H1 (cell line): ENCODE measurements around the gene SORCS3. TPM values are rescaled to one million over a fixed set of nuclear protein-coding genes. Genes with fewer than 3 reads are reported as not detected.

ENCODE experiments used
- CTCF ChIA-PET: fragments of 300-600 bp; sonication (Branson Sonifier 250); formaldehyde crosslinking; loops from one replicate; lab custom pipeline; 2021; ENCODE audit not compliant: partially characterized antibody; lab: Charles Lee
- POLR2A ChIA-PET: fragments of 300-600 bp; sonication (Branson Sonifier 250); formaldehyde crosslinking; loops from one replicate; lab custom pipeline; 2021; ENCODE audit warnings: inconsistent platforms; ENCODE audit not compliant: partially characterized antibody; lab: Charles Lee
- DNase-seq, 2 experiments: peaks; one replicate each; pipeline versions ENCODE4 v3.0.0 to v3.0.0-alpha.2; 2010 to 2022; ENCODE audit warnings: low spot score in 2 of 2, low read depth in 1 of 2, mixed read lengths in 1 of 2
- FAIRE-seq: peaks from 2 replicates; lab custom pipeline; 2011; peaks lifted over from hg19 to GRCh38; lab: Jason Lieb, UNC
- H2AFZ ChIP-seq: 2 replicates; pipeline ENCODE4 v1.8.1; 2012; ENCODE audit warnings: low read length, inconsistent platforms
- H2AK5ac ChIP-seq: 2 replicates; pipeline ENCODE4 v1.6.1; 2013; ENCODE audit warnings: low read depth, low read length
- H2BK120ac ChIP-seq: replicated peaks from 2 replicates; pipeline ENCODE3; 2013; ENCODE audit warnings: low read depth, low read length, inconsistent platforms
- H2BK12ac ChIP-seq: 2 replicates; pipeline ENCODE4 v1.6.1; 2013; ENCODE audit warnings: low read depth, low read length
- H2BK15ac ChIP-seq: 2 replicates; pipeline ENCODE4 v1.6.1; 2013; ENCODE audit warnings: low read length
- H2BK20ac ChIP-seq: 2 replicates; pipeline ENCODE4 v1.6.1; 2013; ENCODE audit warnings: low read length
- H2BK5ac ChIP-seq: 2 replicates; pipeline ENCODE4 v1.6.1; 2013; ENCODE audit warnings: low read depth, low read length
- H3K14ac ChIP-seq: 2 replicates; pipeline ENCODE4 v1.6.1; 2013; ENCODE audit warnings: inconsistent platforms; ENCODE audit not compliant: insufficient read length
- H3K18ac ChIP-seq: 2 replicates; pipeline ENCODE4 v1.6.1; 2013; ENCODE audit warnings: low read length; ENCODE audit errors: extremely low read depth
- H3K23ac ChIP-seq: 2 replicates; pipeline ENCODE4 v1.6.1; 2013; ENCODE audit warnings: inconsistent platforms; ENCODE audit not compliant: insufficient read length
- H3K23me2 ChIP-seq: 2 replicates; pipeline ENCODE4 v1.6.1; 2013; ENCODE audit warnings: low read depth, low read length
- H3K27ac ChIP-seq: 2 replicates; pipeline ENCODE4 v1.6.1; 2011; ENCODE audit warnings: low read depth, low read length, inconsistent platforms
- H3K27me3 ChIP-seq, 4 experiments: replicated peaks in 1 of 4; 1 replicate in 1 of 4; 2 replicates in 3 of 4; pipeline versions ENCODE4 v1.6.1 to v1.8.1; 2011 to 2013; ENCODE audit warnings: low read length in 3 of 4, mild to moderate bottlenecking in 3 of 4, inconsistent platforms in 2 of 4, mixed read lengths in 2 of 4, moderate library complexity in 1 of 4; ENCODE audit not compliant: control insufficient read depth in 3 of 4, insufficient read depth in 3 of 4; ENCODE audit errors: extremely low read depth in 1 of 4
- H3K36me3 ChIP-seq, 4 experiments: 2 replicates each; pipeline versions ENCODE4 v1.6.1 to v1.8.1; 2011 to 2013; ENCODE audit warnings: mild to moderate bottlenecking in 4 of 4, low read length in 3 of 4, moderate library complexity in 2 of 4, control low read depth in 1 of 4, inconsistent platforms in 1 of 4; ENCODE audit not compliant: insufficient read depth in 4 of 4, control insufficient read depth in 2 of 4
- H3K4ac ChIP-seq: replicated peaks from 2 replicates; pipeline ENCODE3; 2013; ENCODE audit warnings: low read length, low read depth, mixed read lengths, inconsistent platforms; ENCODE audit not compliant: insufficient read length
- H3K4me1 ChIP-seq, 4 experiments: replicated peaks in 1 of 4; 1 replicate in 1 of 4; 2 replicates in 3 of 4; pipeline versions ENCODE4 v1.6.1 to v1.8.1; 2011 to 2013; ENCODE audit warnings: low read length in 3 of 4, inconsistent platforms in 2 of 4, mixed read lengths in 1 of 4; ENCODE audit not compliant: insufficient read depth in 4 of 4, control insufficient read depth in 3 of 4
- H3K4me2 ChIP-seq, 2 experiments: 2 replicates each; pipeline versions ENCODE4 v1.6.1 to v1.8.1; 2011 to 2013; ENCODE audit warnings: low read depth in 2 of 2, low read length in 2 of 2, control low read depth in 1 of 2, inconsistent platforms in 1 of 2, mild to moderate bottlenecking in 1 of 2; ENCODE audit not compliant: insufficient read depth in 1 of 2
- H3K4me3 ChIP-seq, 4 experiments: fragments of 200-600, 300-600 bp in 1 of 4; sonication (generic), shearing (Covaris generic), sonication (Bioruptor Twin) in 1 of 4; 2 replicates each; pipeline versions ENCODE4 v1.5.1 to v1.8.1; 2011 to 2016; ENCODE audit warnings: low read length in 4 of 4, low read depth in 3 of 4, control low read depth in 2 of 4, inconsistent platforms in 2 of 4, mild to moderate bottlenecking in 2 of 4, mixed read lengths in 1 of 4, moderate library complexity in 1 of 4; ENCODE audit not compliant: insufficient read depth in 2 of 4; ENCODE audit errors: extremely low read depth in 1 of 4
- H3K56ac ChIP-seq: replicated peaks from 2 replicates; pipeline ENCODE3; 2013; ENCODE audit warnings: low read depth, mild to moderate bottlenecking, mixed read lengths, low read length, inconsistent platforms; ENCODE audit not compliant: insufficient read length
- H3K79me1 ChIP-seq: 2 replicates; pipeline ENCODE4 v1.6.1; 2013; ENCODE audit warnings: low read depth, low read length, control low read depth
- H3K79me2 ChIP-seq, 2 experiments: 2 replicates each; pipeline versions ENCODE4 v1.6.1 to v1.8.1; 2012 to 2013; ENCODE audit warnings: low read length in 2 of 2, mild to moderate bottlenecking in 2 of 2, inconsistent platforms in 1 of 2; ENCODE audit not compliant: insufficient read depth in 2 of 2, control insufficient read depth in 1 of 2
- H3K9ac ChIP-seq, 4 experiments: replicated peaks in 1 of 4; 1 replicate in 1 of 4; 2 replicates in 3 of 4; pipeline versions ENCODE4 v1.6.1 to v1.8.1; 2011 to 2013; ENCODE audit warnings: low read depth in 3 of 4, low read length in 3 of 4, control low read depth in 2 of 4, mild to moderate bottlenecking in 2 of 4, moderate library complexity in 2 of 4, inconsistent platforms in 1 of 4; ENCODE audit errors: extremely low read depth in 1 of 4
- H3K9me3 ChIP-seq, 2 experiments: 2 replicates each; pipeline versions ENCODE4 v1.6.1 to v1.8.1; 2012 to 2013; ENCODE audit warnings: mild to moderate bottlenecking in 2 of 2, moderate library complexity in 2 of 2, control low read depth in 1 of 2, inconsistent platforms in 1 of 2, low read depth in 1 of 2, low read length in 1 of 2, mixed read lengths in 1 of 2; ENCODE audit not compliant: insufficient read depth in 2 of 2
- H4K20me1 ChIP-seq, 2 experiments: replicated peaks in 1 of 2; 2 replicates each; pipeline versions ENCODE3 to v1.8.1; 2011 to 2013; ENCODE audit warnings: inconsistent platforms in 2 of 2, low read length in 2 of 2, mild to moderate bottlenecking in 1 of 2; ENCODE audit not compliant: insufficient read depth in 2 of 2, control insufficient read depth in 1 of 2
- H4K5ac ChIP-seq: 2 replicates; pipeline ENCODE4 v1.6.1; 2013; ENCODE audit warnings: low read length, low read depth, mixed read lengths, inconsistent platforms; ENCODE audit not compliant: insufficient read length
- H4K8ac ChIP-seq: 2 replicates; pipeline ENCODE4 v1.8.0; 2013; ENCODE audit warnings: mild to moderate bottlenecking, moderate library complexity, low read length, inconsistent platforms; ENCODE audit not compliant: insufficient read depth; ENCODE audit errors: extremely low read depth
- H4K91ac ChIP-seq: replicated peaks from 2 replicates; pipeline ENCODE3; 2013; ENCODE audit warnings: low read length, mixed read lengths, inconsistent platforms; ENCODE audit not compliant: insufficient read length
- EP300 ChIP-seq, 2 experiments: IDR thresholded peaks; 1 replicate in 1 of 2; 2 replicates in 1 of 2; pipeline ENCODE4 v1.6.1; 2011 to 2012; ENCODE audit warnings: low read depth in 2 of 2, low read length in 2 of 2, mild to moderate bottlenecking in 2 of 2, borderline replicate concordance in 1 of 2, inconsistent platforms in 1 of 2, moderate library complexity in 1 of 2
- EZH2 ChIP-seq: fragments of 200-600 bp; sonication (generic); IDR thresholded peaks from 2 replicates; pipeline ENCODE4 v1.7.1; 2012; ENCODE audit warnings: low read depth, mild to moderate bottlenecking, moderate library complexity, low read length, inconsistent platforms; ENCODE audit not compliant: severe bottlenecking
- GABPA ChIP-seq: IDR thresholded peaks from 2 replicates; pipeline ENCODE4 v1.6.1; 2011; ENCODE audit warnings: mild to moderate bottlenecking, low read length, moderate library complexity, borderline replicate concordance; ENCODE audit not compliant: insufficient read depth
- MAFK ChIP-seq: IDR thresholded peaks from 2 replicates; pipeline ENCODE4 v1.6.1; 2012; ENCODE audit warnings: low read depth, mild to moderate bottlenecking, improper control_type of control experiment, low read length
- NANOG ChIP-seq: IDR thresholded peaks from 2 replicates; pipeline ENCODE4 v1.6.1; 2011; ENCODE audit warnings: low read length, low read depth, mild to moderate bottlenecking, inconsistent platforms; ENCODE audit not compliant: insufficient read depth, poor library complexity, severe bottlenecking
- SP1 ChIP-seq: IDR thresholded peaks from 2 replicates; pipeline ENCODE4 v1.6.1; 2011; ENCODE audit warnings: low read depth, low read length
- TAF1 ChIP-seq: IDR thresholded peaks from 2 replicates; pipeline ENCODE4 v1.6.1; 2011; ENCODE audit warnings: mild to moderate bottlenecking, low read depth, low read length
- WGBS, 2 experiments: shearing (Covaris generic) in 1 of 2; methylation state at CpG; one replicate each; pipeline versions ENCODE4 v1.1.6 to v1.1.7; 2013 to 2015; ENCODE audit warnings: low lambda C conversion rate in 2 of 2, mixed read lengths in 2 of 2, inconsistent platforms in 1 of 2, low coverage in 1 of 2, missing lambda C conversion rate in 1 of 2; ENCODE audit not compliant: insufficient replicate concordance in 2 of 2, insufficient coverage in 1 of 2, insufficient read length in 1 of 2; ENCODE audit errors: extremely low coverage in 1 of 2, missing lambda C conversion rate in 1 of 2; 5-methylcytosine and 5-hydroxymethylcytosine counted together
- polyA plus RNA-seq, 7 experiments: library from polyadenylated mRNA; depleted of rRNA in 3 of 7; stranded (reverse) in 5 of 7; unstranded in 2 of 7; fragments of >200 nt in 5 of 7; fragments of 200-250 nt in 2 of 7; gene quantifications; 1 replicate in 5 of 7; 2 replicates in 1 of 7; 4 replicates in 1 of 7; pipeline versions ENCODE4 v1.2.1 to v1.2.3, GENCODE V29; 2011 to 2013; ENCODE audit warnings: missing spikeins in 2 of 7, mixed read lengths in 2 of 7
- total RNA-seq: library from RNA; stranded (reverse); fragmentation: NEBNext Ultra II Directional; extraction: Animal tissue kit (Norgen Biotek cat#: 25700); gene quantifications from 2 replicates; pipeline ENCODE4 v1.2.1, GENCODE V29; 2021
- TF ChIP-seq, protein P1 (sequence below), 3 experiments: IDR thresholded peaks; 1 replicate in 2 of 3; 2 replicates in 1 of 3; pipeline versions ENCODE4 v1.5.1 to v1.6.1; 2011; ENCODE audit warnings: low read length in 3 of 3, mild to moderate bottlenecking in 3 of 3, inconsistent platforms in 2 of 3, low read depth in 1 of 3, moderate library complexity in 1 of 3; ENCODE audit not compliant: insufficient read depth in 1 of 3; ENCODE audit errors: control extremely low read depth in 1 of 3
- TF ChIP-seq, protein P2 (sequence below): IDR thresholded peaks from 2 replicates; pipeline ENCODE4 v1.6.1; 2012; ENCODE audit warnings: low read length, inconsistent platforms

Gene SORCS3
- total and polyA plus RNA-seq, 2 of the 8 experiments (the other 6 are each of a cell fraction or from before 2014, with no cell fraction given) = 0.26 to 0.88 TPM

DNA sequence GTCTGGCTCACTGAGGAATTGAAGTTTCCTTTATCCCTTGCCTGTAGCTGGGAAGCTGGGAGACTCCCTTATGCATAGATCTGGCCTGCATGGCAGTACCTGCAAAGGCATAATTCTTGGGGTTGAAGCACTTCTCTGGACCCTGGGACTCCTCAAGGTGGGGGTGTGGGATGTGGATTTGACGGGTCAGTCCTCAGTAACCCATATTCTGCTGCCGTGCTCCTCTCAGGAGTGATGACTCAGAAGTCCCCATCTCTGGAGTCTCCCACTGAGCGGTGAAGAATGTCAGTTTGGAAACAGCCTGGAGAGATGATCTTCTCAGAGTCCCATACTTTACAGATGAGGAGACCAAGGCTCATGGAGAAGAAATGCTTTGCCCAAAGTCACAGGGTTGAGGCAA, 49.0 kb downstream of the SORCS3 start:
- Histone ChIP-seq H2BK120ac (no peak overlapping the region), H3K9me3 (no peaks in the 10 kb centered on the region), H3K23ac (no peak overlapping the region), H3K27me3 (no peaks in the 10 kb centered on the region), H3K4me2 (no peak overlapping the region), H2AFZ (no peak overlapping the region), H2BK5ac (no peak overlapping the region), H3K79me2 (no peaks in the 10 kb centered on the region), H3K9ac (no peak overlapping the region), H3K4me1 (no peaks in the 10 kb centered on the region; a peak in 1 of 7 replicates), H4K5ac (no peak overlapping the region), H4K91ac (no peak overlapping the region), H3K18ac (no peak overlapping the region), H3K4ac (no peak overlapping the region), H3K14ac (no peak overlapping the region), H4K20me1 (no peaks in the 10 kb centered on the region), H3K79me1 (no peaks in the 10 kb centered on the region), H2BK15ac (no peak overlapping the region), H3K23me2 (peaks cover 2% of the 10 kb centered on the region; the same call in 1 of the 2 replicates), H2BK12ac (no peak overlapping the region), H2BK20ac (no peak overlapping the region), H2AK5ac (no peak overlapping the region), H3K36me3 (no peaks in the 10 kb centered on the region), H3K56ac (no peak overlapping the region), H3K4me3 (no peak overlapping the region), H4K8ac (no peak overlapping the region), H3K27ac (no peak overlapping the region)
- DNase-seq (peak in 1 of 2 experiments; percentile 23), FAIRE-seq (no peak)
- ChIA-PET CTCF (interaction anchor here (0.9 kb wide), 1 partner anchor 16 kb away, joined by 3 read pairs; no protein-coding TSS in a partner anchor), POLR2A (no interaction called here)
- 95% methylated on average over 3 of the region's 3 CpGs; no CpG with 5 or more reads in 1 of the 2 experiments for WGBS, 2 experiments
- TF ChIP-seq TAF1 (no peak), GABPA (no peak), EP300 (IDR thresholded peaks at IDR 0.05; ENCODE audit: borderline replicate concordance in 1 of 2, low read depth in 2 of 2, low read length in 2 of 2) (no peak), NANOG (no peak), SP1 (no peak), MAFK (no peak), EZH2 (no peak)
- TF ChIP-seq, protein P1, sequence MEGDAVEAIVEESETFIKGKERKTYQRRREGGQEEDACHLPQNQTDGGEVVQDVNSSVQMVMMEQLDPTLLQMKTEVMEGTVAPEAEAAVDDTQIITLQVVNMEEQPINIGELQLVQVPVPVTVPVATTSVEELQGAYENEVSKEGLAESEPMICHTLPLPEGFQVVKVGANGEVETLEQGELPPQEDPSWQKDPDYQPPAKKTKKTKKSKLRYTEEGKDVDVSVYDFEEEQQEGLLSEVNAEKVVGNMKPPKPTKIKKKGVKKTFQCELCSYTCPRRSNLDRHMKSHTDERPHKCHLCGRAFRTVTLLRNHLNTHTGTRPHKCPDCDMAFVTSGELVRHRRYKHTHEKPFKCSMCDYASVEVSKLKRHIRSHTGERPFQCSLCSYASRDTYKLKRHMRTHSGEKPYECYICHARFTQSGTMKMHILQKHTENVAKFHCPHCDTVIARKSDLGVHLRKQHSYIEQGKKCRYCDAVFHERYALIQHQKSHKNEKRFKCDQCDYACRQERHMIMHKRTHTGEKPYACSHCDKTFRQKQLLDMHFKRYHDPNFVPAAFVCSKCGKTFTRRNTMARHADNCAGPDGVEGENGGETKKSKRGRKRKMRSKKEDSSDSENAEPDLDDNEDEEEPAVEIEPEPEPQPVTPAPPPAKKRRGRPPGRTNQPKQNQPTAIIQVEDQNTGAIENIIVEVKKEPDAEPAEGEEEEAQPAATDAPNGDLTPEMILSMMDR (IDR thresholded peaks at IDR 0.05; ENCODE audit: control extremely low read depth in 1 of 3, insufficient read depth in 1 of 3, low read depth in 1 of 3, low read length in 3 of 3) = no peak
- TF ChIP-seq, protein P2, sequence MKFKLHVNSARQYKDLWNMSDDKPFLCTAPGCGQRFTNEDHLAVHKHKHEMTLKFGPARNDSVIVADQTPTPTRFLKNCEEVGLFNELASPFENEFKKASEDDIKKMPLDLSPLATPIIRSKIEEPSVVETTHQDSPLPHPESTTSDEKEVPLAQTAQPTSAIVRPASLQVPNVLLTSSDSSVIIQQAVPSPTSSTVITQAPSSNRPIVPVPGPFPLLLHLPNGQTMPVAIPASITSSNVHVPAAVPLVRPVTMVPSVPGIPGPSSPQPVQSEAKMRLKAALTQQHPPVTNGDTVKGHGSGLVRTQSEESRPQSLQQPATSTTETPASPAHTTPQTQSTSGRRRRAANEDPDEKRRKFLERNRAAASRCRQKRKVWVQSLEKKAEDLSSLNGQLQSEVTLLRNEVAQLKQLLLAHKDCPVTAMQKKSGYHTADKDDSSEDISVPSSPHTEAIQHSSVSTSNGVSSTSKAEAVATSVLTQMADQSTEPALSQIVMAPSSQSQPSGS = no peak
